IPS-11a (cell line): ENCODE data around the gene CUTA.

Experiments
- H3K4me3 ChIP-seq: one replicate; pipeline ENCODE4 v1.5.1; 2013; ENCODE audit warnings: low read depth, low read length, control low read depth

CUTA gene

GRCh38 chr6:33439956-33440648 lies 22.2 kb upstream of the CUTA start:
- no peak overlapping the region for H3K4me3 ChIP-seq

GRCh38 chr6:33438978-33439594 lies 21.2 kb upstream of the CUTA start:
- H3K4me3 ChIP-seq = no peak overlapping the region

- H3K4me3 ChIP-seq = no peak overlapping the region
These were observed 19.8 kb upstream of the CUTA start for GRCh38 chr6:33437666-33438065.

- no peak overlapping the region for H3K4me3 ChIP-seq
These were observed 17.1 kb upstream of the CUTA start for GRCh38 chr6:33434961-33435360.

GRCh38 chr6:33433544-33434191 lies 15.8 kb upstream of the CUTA start:
- H3K4me3 ChIP-seq = peak overlapping the region; percentile 47

GRCh38 chr6:33433001-33433543 lies 15.2 kb upstream of the CUTA start:
- peak overlapping the region; percentile 47 for H3K4me3 ChIP-seq

- peak overlapping the region; percentile 48 for H3K4me3 ChIP-seq
These were observed 14.6 kb upstream of the CUTA start for GRCh38 chr6:33432546-33432945.

- peak overlapping the region; percentile 48 for H3K4me3 ChIP-seq
These were observed 14.1 kb upstream of the CUTA start for GRCh38 chr6:33431880-33432541.

- H3K4me3 ChIP-seq = peak overlapping the region; percentile 48
These were observed 13.3 kb upstream of the CUTA start for GRCh38 chr6:33430991-33431879.

GRCh38 chr6:33430334-33430733 lies 12.4 kb upstream of the CUTA start:
- H3K4me3 ChIP-seq = no peak overlapping the region

- H3K4me3 ChIP-seq = no peak overlapping the region
These were observed 11.8 kb upstream of the CUTA start for GRCh38 chr6:33429750-33430052.

GRCh38 chr6:33428966-33429749 lies 11.3 kb upstream of the CUTA start:
- H3K4me3 ChIP-seq = no peak overlapping the region

- H3K4me3 ChIP-seq = peak overlapping the region; percentile 50
These were observed 10.5 kb upstream of the CUTA start for GRCh38 chr6:33428224-33428965.

GRCh38 chr6:33427585-33428223 lies 9.8 kb upstream of the CUTA start:
- H3K4me3 ChIP-seq = peak overlapping the region; percentile 60

GRCh38 chr6:33426590-33427511 lies 8.9 kb upstream of the CUTA start:
- peak overlapping the region; percentile 60 for H3K4me3 ChIP-seq

- peak overlapping the region; percentile 49 for H3K4me3 ChIP-seq
These were observed 8.0 kb upstream of the CUTA start for GRCh38 chr6:33425668-33426577.
